NCI-H2227 (cell line): ENCODE data around the gene PSMA7.
A peak's percentile ranks its signal among the peaks of the same experiment; 100 is the strongest.

Source experiments
- DNase-seq: peaks from one replicate; lab custom pipeline; 2025; ENCODE audit not compliant: unreplicated experiment; lab: John Stamatoyannopoulos, UW

The PSMA7 gene

GRCh38 chr20:62172666-62173065 lies 29.5 kb upstream of the PSMA7 start:
- DNase-seq: no peak

- no peak for DNase-seq
Observed at GRCh38 chr20:62171245-62171644, 28.1 kb upstream of the PSMA7 start.

DNA sequence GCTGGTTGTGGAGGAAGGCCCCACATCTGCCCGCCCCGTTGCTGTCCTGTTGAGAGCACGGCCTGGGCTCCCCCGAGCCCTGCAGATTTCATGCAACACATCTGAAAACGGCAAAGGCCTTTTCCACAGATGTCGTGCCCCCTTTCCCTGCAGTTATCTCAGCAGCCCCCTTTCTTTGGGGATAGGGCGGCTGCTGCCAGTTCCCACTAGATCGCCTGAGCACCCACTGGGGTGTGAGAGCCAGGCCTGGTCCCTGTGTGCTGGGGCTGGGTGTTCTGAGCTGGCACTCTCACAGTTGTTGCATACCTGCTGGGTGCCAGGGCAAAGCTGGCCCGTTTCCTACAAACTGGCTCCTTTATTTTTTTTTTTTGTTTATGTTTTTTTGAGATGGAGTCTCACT lies 27.3 kb upstream of the PSMA7 start:
- DNase-seq: no peak

- no peak for DNase-seq
Observed at GRCh38 chr20:62168890-62169435, 25.8 kb upstream of the PSMA7 start.

GRCh38 chr20:62168061-62168460 lies 24.9 kb upstream of the PSMA7 start:
- no peak for DNase-seq

DNA sequence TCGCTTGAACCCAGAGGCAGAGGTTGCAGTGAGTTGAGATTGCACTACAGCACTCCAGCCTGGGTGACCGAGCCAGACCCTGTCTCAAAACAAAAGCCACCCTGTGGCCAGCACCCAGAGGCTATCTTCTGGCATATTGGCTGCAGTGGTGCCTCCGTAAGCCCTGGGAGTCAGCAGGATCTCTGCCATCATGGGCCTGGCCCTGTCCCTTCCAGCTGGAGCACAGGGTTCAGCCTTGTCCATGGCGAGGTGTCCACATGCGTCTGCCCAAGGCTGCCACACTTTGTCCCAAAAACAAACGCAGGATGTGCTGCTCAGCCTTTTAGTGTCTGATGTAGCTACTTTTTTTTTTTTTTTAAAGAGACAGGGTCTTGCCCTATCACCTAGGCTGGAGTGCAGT lies 24.3 kb upstream of the PSMA7 start:
- no peak for DNase-seq

DNA sequence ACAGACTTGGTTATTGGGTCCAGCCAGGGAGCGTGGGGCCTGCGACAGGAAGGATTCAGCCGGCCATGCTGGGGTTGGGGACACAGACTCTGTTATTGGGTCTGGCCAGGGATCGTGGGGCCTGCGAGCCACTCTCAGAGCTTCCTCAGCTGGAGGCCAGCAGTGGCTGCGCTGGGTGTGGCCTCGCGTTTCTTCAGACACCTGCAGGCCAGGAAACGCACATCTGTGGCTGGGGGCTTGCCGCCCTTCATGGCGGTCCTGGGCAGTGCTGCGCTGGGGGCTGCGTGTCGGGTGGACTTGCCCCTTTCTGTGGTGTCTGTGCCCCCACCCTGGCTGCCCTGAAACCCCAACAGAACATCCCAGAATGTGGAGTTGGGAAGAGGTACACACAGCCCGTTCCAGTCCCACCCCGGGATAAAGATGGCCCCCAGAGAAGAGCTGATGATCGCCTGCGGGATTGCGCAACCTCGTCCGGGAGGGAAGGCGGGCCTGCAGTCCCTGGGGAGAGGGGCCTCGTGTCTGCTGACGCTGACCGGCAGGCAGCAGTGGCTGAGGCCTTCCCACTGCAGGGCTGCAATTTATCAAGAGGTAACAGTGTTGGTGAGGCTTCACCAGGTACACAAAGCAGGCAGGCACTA lies 22.7 kb upstream of the PSMA7 start:
- no peak for DNase-seq

GRCh38 chr20:62164879-62165761 lies 21.9 kb upstream of the PSMA7 start:
- DNase-seq: no peak

DNA sequence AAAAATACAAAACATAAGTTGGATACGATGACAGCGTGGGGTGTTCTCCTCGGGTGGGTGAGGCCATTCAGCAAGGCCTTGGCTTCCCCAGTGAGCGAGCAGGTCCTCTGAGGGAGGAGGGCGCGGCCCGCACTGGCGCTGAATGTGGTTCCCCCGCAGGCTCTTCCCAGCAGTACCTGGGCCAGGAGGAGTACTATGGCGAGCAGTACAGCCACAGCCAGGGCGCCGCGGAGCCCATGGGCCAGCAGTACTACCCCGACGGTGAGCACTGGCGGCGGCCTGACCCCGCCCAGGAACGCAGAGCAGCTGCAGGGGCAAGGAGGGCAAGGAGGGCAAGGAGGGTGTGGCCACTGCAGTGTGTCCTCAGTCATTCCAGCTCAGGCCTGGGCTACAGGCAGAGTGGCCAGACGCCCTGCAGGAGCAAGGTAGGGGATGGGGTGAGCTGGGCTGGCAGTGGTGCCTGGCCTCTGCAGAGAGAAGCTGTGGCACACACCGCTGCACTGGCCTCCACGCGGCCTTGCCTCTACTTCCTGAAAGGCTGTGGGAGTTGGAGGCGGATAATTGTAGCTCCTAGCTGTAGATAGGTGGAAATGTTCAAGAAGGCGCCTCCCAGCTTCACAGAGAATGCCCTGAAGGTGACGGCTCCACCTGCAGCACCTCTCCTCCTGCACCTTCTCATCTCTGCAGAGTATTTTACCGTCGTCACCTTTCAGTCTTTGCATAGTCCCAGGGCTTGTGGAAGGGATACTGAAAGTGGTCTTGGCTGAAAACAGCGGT lies 21.0 kb upstream of the PSMA7 start:
- no peak for DNase-seq

DNA sequence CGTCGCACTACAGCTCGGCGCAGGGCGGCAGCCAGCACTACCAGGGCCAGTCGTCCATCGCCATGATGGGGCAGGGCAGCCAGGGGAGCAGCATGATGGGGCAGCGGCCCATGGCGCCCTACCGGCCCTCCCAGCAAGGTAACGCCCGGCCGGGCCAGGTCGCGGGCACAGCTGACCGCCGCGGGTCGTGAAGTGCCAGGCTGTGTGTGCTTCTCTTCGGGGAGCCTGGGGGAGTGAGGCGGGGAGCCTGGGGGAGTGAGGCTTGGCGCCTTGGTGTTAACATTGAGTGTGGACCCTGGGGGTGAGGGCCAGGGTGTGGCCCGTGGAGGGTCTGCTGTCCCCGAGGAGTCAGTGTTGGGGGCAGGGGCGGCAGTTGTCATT lies 20.3 kb upstream of the PSMA7 start:
- no peak for DNase-seq

- DNase-seq: no peak
Observed at GRCh38 chr20:62162765-62163484, 19.7 kb upstream of the PSMA7 start.

DNA sequence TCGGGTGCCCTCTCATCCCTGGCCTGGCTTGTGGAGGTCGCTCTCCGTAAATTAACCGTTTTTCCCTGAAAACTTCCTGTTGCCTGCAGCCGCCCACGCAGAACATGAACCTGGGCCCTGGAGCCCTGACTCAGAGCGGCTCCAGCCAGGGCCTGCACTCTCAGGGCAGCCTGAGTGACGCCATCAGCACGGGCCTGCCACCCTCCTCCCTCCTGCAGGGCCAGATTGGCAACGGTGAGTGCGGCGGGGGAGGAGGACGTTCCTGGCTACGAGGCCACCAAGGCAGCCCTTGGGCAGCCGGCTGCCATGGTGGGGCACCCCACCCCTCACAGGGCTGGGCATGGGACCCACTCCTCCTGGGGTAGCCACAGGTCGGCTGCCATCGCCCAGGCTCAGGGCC lies 18.2 kb upstream of the PSMA7 start:
- DNase-seq: no peak

GRCh38 chr20:62160876-62161275 lies 17.7 kb upstream of the PSMA7 start:
- no peak for DNase-seq

DNA sequence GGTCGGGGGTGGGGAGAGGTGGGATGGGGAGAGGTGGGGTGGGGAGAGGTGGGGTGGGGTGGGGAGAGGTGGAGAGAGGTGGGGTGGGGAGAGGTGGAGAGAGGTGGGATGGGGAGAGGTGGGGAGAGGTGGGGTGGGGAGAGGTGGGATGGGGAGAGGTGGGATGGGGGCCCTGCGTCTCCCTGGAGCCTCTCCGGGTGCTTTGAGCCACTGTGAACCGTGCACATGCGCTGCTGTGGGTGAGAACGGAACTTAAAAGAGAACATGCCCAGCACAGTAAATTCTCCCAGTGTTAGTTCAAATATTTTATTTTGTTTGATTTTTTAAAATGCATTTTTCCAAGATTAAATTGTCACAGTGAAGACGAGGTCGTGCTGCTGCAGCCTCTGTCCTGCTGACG lies 17.1 kb upstream of the PSMA7 start:
- DNase-seq: no peak

- no peak for DNase-seq
Observed at GRCh38 chr20:62159839-62160238, 16.6 kb upstream of the PSMA7 start.

DNA sequence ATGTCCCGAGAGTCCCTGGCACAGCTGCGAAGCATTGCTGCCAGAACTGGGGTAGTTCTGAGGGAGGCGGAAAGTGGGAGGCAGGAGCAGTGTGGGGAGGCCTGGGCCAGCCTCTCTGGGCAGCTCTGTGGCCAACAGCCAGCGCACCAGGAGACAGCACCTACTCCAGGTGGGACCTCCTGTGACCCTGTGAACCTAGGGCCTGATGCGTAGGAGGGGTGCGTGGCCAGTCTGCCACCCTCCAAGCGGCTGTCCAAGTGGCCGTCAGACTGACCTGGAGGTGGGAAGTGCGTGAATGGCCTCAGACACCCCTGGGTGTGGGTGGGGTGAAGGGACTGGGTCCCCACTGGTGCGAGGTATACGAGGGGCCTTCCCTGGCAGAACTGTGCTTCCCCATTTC lies 15.9 kb upstream of the PSMA7 start:
- no peak for DNase-seq

- no peak for DNase-seq
Observed at GRCh38 chr20:62158541-62158940, 15.3 kb upstream of the PSMA7 start.

GRCh38 chr20:62158088-62158400 lies 14.8 kb upstream of the PSMA7 start:
- no peak for DNase-seq

DNA sequence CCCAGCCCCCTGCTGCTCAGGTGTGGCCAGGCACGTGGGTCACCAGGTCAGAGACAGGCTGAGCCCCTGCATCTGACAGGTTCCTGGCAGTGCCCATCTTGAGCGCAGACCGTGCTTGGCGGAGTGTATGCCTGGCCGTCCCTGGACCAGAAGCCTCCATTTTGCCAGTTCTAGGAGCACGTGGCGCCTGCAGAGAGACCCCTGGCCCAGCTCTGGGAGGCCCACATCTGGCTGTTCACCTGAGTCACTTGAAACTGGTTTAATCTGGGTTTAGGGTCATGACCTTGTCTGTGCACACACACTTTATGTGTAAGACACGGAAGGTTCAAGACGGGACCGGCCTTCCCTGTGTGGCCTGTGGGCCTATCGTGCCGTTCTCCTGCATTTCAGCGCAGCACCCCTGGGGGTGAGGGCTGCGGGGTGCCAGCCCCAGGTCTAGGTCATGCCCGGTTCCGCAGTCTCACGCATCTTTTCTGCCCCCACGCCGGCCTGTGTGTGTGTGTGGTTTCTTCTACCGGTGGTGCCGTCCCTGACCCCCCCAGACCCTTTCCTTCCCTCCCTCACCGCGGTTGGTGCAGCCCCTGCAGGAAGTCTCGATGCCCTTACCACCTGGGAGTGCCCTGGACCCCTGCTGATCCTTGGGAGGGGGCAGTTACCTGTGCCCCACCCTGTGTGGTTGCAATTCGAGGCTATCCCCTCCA lies 14.3 kb upstream of the PSMA7 start:
- no peak for DNase-seq

GRCh38 chr20:62156592-62157386 lies 13.6 kb upstream of the PSMA7 start:
- peak; percentile 65 for DNase-seq
